ENCODE data around the gene MTA3.

Gene MTA3

GRCh38 chr2:42567806-42568400 lies 529 bp upstream of the MTA3 start:
- peak overlapping the region; percentile 91 for H3K4me3 ChIP-seq (ENCODE audit: low read depth, low read length, poor library complexity, severe bottlenecking)
- peak overlapping the region; percentile 99 for H3K27ac ChIP-seq (ENCODE audit: low read depth, low read length, poor library complexity, severe bottlenecking)
- peak overlapping the region; percentile 88 for H3K9ac ChIP-seq (ENCODE audit: low read length)
- H3K9me2 ChIP-seq (ENCODE audit: low read depth, low read length), result no peaks in the 10 kb centered on the region
- no peaks in the 10 kb centered on the region for H4K20me1 ChIP-seq (ENCODE audit: insufficient read depth, low read length)
- H3K9me3 ChIP-seq (ENCODE audit: low read length), result no peaks in the 10 kb centered on the region
- H3F3A ChIP-seq (ENCODE audit: insufficient read depth, low read length), result peaks cover 7% of the 10 kb centered on the region; the same call in 1 of the 2 replicates
- H2AFZ ChIP-seq (ENCODE audit: low read length), result no peak overlapping the region
- peaks cover 22% of the 10 kb centered on the region for H3K79me2 ChIP-seq (ENCODE audit: insufficient read depth, low read length)
- no peak for TF ChIP-seq EZH2 (IDR thresholded peaks at IDR 0.05; ENCODE audit: borderline replicate concordance, low read length)
- TF ChIP-seq CTCF (IDR thresholded peaks at IDR 0.05; ENCODE audit: low read length), result no peak
- peak overlapping the region; percentile 88 for H3K4me2 ChIP-seq (ENCODE audit: low read length)
- peaks cover 51% of the 10 kb centered on the region for H3K4me1 ChIP-seq (ENCODE audit: insufficient read depth, low read length, severe bottlenecking)
- no peaks in the 10 kb centered on the region for H3K27me3 ChIP-seq (ENCODE audit: insufficient read depth, low read length)
- peaks cover 23% of the 10 kb centered on the region; the same call in 1 of the 2 replicates for H3K36me3 ChIP-seq (ENCODE audit: insufficient read depth, low read length)

- TF ChIP-seq EZH2 (IDR thresholded peaks at IDR 0.05; ENCODE audit: borderline replicate concordance, low read length), result no peak
- TF ChIP-seq CTCF (IDR thresholded peaks at IDR 0.05; ENCODE audit: low read length), result no peak
- Histone ChIP-seq H3K9me2 (ENCODE audit: low read depth, low read length) (no peaks in the 10 kb centered on the region), H3K79me2 (ENCODE audit: insufficient read depth, low read length) (peaks cover 26% of the 10 kb centered on the region), H3K4me1 (ENCODE audit: insufficient read depth, low read length, severe bottlenecking) (peaks cover 52% of the 10 kb centered on the region), H3K27ac (ENCODE audit: low read depth, low read length, poor library complexity, severe bottlenecking) (peak overlapping the region; percentile 87), H3K36me3 (ENCODE audit: insufficient read depth, low read length) (peaks cover 32% of the 10 kb centered on the region), H4K20me1 (ENCODE audit: insufficient read depth, low read length) (no peaks in the 10 kb centered on the region), H3K4me2 (ENCODE audit: low read length) (peak overlapping the region; percentile 78), H3K9ac (ENCODE audit: low read length) (peak overlapping the region; percentile 84), H3K27me3 (ENCODE audit: insufficient read depth, low read length) (no peaks in the 10 kb centered on the region), H3F3A (ENCODE audit: insufficient read depth, low read length) (peaks cover 7% of the 10 kb centered on the region; the same call in 1 of the 2 replicates), H3K9me3 (ENCODE audit: low read length) (no peaks in the 10 kb centered on the region), H3K4me3 (ENCODE audit: low read depth, low read length, poor library complexity, severe bottlenecking) (peak overlapping the region; percentile 91), H2AFZ (ENCODE audit: low read length) (no peak overlapping the region)
These were observed 782 bp downstream of the MTA3 start for GRCh38 chr2:42569116-42569711.

GRCh38 chr2:42569883-42570282 lies 1.5 kb downstream of the MTA3 start:
- no peak for TF ChIP-seq EZH2 (IDR thresholded peaks at IDR 0.05; ENCODE audit: borderline replicate concordance, low read length)
- no peaks in the 10 kb centered on the region for H3K9me3 ChIP-seq (ENCODE audit: low read length)
- H3K79me2 ChIP-seq (ENCODE audit: insufficient read depth, low read length), result peaks cover 31% of the 10 kb centered on the region
- no peak overlapping the region for H2AFZ ChIP-seq (ENCODE audit: low read length)
- H3K27ac ChIP-seq (ENCODE audit: low read depth, low read length, poor library complexity, severe bottlenecking), result peak overlapping the region; percentile 87
- H3F3A ChIP-seq (ENCODE audit: insufficient read depth, low read length), result peaks cover 7% of the 10 kb centered on the region; the same call in 1 of the 2 replicates
- peaks cover 58% of the 10 kb centered on the region for H3K4me1 ChIP-seq (ENCODE audit: insufficient read depth, low read length, severe bottlenecking)
- no peaks in the 10 kb centered on the region for H4K20me1 ChIP-seq (ENCODE audit: insufficient read depth, low read length)
- peaks cover 39% of the 10 kb centered on the region for H3K36me3 ChIP-seq (ENCODE audit: insufficient read depth, low read length)
- H3K27me3 ChIP-seq (ENCODE audit: insufficient read depth, low read length), result no peaks in the 10 kb centered on the region
- peak overlapping the region; percentile 78 for H3K4me2 ChIP-seq (ENCODE audit: low read length)
- H3K4me3 ChIP-seq (ENCODE audit: low read depth, low read length, poor library complexity, severe bottlenecking), result peak overlapping the region; percentile 91
- H3K9ac ChIP-seq (ENCODE audit: low read length), result peak overlapping the region; percentile 84
- H3K9me2 ChIP-seq (ENCODE audit: low read depth, low read length), result no peaks in the 10 kb centered on the region

Measured in OCI-LY1 (cell line).